ENCODE measurements around the gene GOLIM4.
A peak's percentile ranks its signal among the peaks of the same experiment; 100 is the strongest.

The GOLIM4 gene

GRCh38 chr3:168052515-168052914 lies 43.2 kb downstream of the GOLIM4 start:
- Histone ChIP-seq H3K27me3 (replicated peaks; ENCODE audit: control insufficient read depth, insufficient read depth, low read length) (no peaks in the 10 kb centered on the region), H3K4me3 (replicated peaks; ENCODE audit: low read depth, low read length) (no peak overlapping the region), H3K36me3 (ENCODE audit: control insufficient read depth, insufficient read depth, low read length) (no peaks in the 10 kb centered on the region)
- no peak for DNase-seq (ENCODE audit: extremely low read depth, insufficient read length)
- TF ChIP-seq CTCF (IDR thresholded peaks at IDR 0.05; ENCODE audit: insufficient read depth, low read length, poor library complexity, severe bottlenecking), result no peak

- DNase-seq (ENCODE audit: extremely low read depth, insufficient read length), result peak; percentile 66
- H3K36me3 ChIP-seq (ENCODE audit: control insufficient read depth, insufficient read depth, low read length), result no peaks in the 10 kb centered on the region
- H3K27me3 ChIP-seq (replicated peaks; ENCODE audit: control insufficient read depth, insufficient read depth, low read length), result no peaks in the 10 kb centered on the region
- TF ChIP-seq CTCF (IDR thresholded peaks at IDR 0.05; ENCODE audit: insufficient read depth, low read length, poor library complexity, severe bottlenecking), result no peak
- H3K4me3 ChIP-seq (replicated peaks; ENCODE audit: low read depth, low read length), result peak overlapping the region; percentile 8; the same call in 1 of the 2 replicates
These were observed 43.9 kb downstream of the GOLIM4 start for GRCh38 chr3:168051531-168052471.

- H3K4me3 ChIP-seq (replicated peaks; ENCODE audit: low read depth, low read length), result no peak overlapping the region
- TF ChIP-seq CTCF (IDR thresholded peaks at IDR 0.05; ENCODE audit: insufficient read depth, low read length, poor library complexity, severe bottlenecking), result no peak
- H3K27me3 ChIP-seq (replicated peaks; ENCODE audit: control insufficient read depth, insufficient read depth, low read length), result no peaks in the 10 kb centered on the region
- DNase-seq (ENCODE audit: extremely low read depth, insufficient read length), result no peak
- no peaks in the 10 kb centered on the region for H3K36me3 ChIP-seq (ENCODE audit: control insufficient read depth, insufficient read depth, low read length)
These were observed 44.7 kb downstream of the GOLIM4 start for GRCh38 chr3:168051070-168051469.

GRCh38 chr3:168049367-168049974 lies 46.3 kb downstream of the GOLIM4 start:
- no peak for TF ChIP-seq CTCF (IDR thresholded peaks at IDR 0.05; ENCODE audit: insufficient read depth, low read length, poor library complexity, severe bottlenecking)
- no peaks in the 10 kb centered on the region for H3K27me3 ChIP-seq (replicated peaks; ENCODE audit: control insufficient read depth, insufficient read depth, low read length)
- no peak for DNase-seq (ENCODE audit: extremely low read depth, insufficient read length)
- no peak overlapping the region for H3K4me3 ChIP-seq (replicated peaks; ENCODE audit: low read depth, low read length)
- no peaks in the 10 kb centered on the region; the same call in 1 of the 2 replicates for H3K36me3 ChIP-seq (ENCODE audit: control insufficient read depth, insufficient read depth, low read length)

GRCh38 chr3:168048414-168049330 lies 47.1 kb downstream of the GOLIM4 start:
- H3K36me3 ChIP-seq (ENCODE audit: control insufficient read depth, insufficient read depth, low read length), result no peaks in the 10 kb centered on the region; the same call in 1 of the 2 replicates
- no peak for DNase-seq (ENCODE audit: extremely low read depth, insufficient read length)
- H3K4me3 ChIP-seq (replicated peaks; ENCODE audit: low read depth, low read length), result no peak overlapping the region
- H3K27me3 ChIP-seq (replicated peaks; ENCODE audit: control insufficient read depth, insufficient read depth, low read length), result no peaks in the 10 kb centered on the region
- no peak for TF ChIP-seq CTCF (IDR thresholded peaks at IDR 0.05; ENCODE audit: insufficient read depth, low read length, poor library complexity, severe bottlenecking)

Data from GM06990 (cell line).